Measurements from ENCODE around the gene EEIG2. TPM values are rescaled to one million over a fixed set of nuclear protein-coding genes. Genes with fewer than 3 reads are reported as not detected.

The EEIG2 gene
- total RNA-seq, 1 donor from 2014 or later, result 13.9 TPM

DNA sequence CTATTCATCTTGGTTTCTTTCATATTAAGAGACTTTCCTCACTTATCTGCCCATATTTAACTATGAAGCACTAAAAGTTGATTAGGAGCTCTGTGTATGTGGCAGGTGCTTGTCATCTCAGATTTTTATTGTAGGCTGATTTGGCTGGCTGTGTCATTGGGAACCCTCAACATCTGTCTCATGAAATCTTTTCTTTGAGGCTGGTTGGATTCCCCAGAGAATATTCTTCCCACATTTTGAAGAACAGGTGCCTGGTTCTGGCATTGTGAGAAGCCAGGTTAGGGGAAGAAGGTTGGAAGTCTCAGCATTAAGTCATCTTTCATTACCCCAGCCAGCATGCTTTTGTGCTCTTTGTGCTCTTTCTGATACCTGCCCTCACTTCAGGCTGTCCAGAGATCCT is 37.1 kb downstream of the EEIG2 start:
- TF ChIP-seq, protein P1, sequence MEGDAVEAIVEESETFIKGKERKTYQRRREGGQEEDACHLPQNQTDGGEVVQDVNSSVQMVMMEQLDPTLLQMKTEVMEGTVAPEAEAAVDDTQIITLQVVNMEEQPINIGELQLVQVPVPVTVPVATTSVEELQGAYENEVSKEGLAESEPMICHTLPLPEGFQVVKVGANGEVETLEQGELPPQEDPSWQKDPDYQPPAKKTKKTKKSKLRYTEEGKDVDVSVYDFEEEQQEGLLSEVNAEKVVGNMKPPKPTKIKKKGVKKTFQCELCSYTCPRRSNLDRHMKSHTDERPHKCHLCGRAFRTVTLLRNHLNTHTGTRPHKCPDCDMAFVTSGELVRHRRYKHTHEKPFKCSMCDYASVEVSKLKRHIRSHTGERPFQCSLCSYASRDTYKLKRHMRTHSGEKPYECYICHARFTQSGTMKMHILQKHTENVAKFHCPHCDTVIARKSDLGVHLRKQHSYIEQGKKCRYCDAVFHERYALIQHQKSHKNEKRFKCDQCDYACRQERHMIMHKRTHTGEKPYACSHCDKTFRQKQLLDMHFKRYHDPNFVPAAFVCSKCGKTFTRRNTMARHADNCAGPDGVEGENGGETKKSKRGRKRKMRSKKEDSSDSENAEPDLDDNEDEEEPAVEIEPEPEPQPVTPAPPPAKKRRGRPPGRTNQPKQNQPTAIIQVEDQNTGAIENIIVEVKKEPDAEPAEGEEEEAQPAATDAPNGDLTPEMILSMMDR (IDR thresholded peaks at IDR 0.05; ENCODE audit: unreplicated experiment), result no peak

DNA sequence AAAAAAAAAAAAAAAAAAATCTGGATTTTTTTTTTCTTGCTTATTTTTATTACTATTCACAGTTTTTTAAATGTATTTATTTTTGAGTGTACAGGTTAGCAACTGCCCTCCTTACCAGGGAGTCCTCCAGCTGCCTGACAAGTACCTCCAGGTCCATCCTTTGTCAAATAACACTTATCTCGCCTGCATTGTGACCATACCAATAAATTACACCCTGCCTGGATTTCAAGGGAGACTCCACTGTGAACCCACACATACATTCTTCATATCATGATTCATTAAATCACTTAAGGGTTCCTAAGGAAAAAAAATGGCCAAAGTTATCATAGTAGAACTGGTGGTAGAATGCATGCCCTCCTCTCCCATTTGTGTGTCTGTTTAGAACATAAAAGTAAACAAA is 38.4 kb downstream of the EEIG2 start:
- no peak overlapping the region for H3K4me3 Mint-ChIP-seq
- TF ChIP-seq, protein P1 (IDR thresholded peaks at IDR 0.05; ENCODE audit: unreplicated experiment), result no peak
- H3K27ac Mint-ChIP-seq, result no peak overlapping the region
- no peak for DNase-seq (ENCODE audit: low spot score in 2 of 2, unreplicated experiment in 2 of 2)
- H3K36me3 Mint-ChIP-seq, result no peaks in the 10 kb centered on the region
- H3K9me3 Mint-ChIP-seq, result no peaks in the 10 kb centered on the region
- H3K4me1 Mint-ChIP-seq, result peaks cover 45% of the 10 kb centered on the region
- H3K27me3 Mint-ChIP-seq (ENCODE audit: low read depth), result no peaks in the 10 kb centered on the region

More for the DNA sequence above, 37.1 kb downstream of the EEIG2 start:
- peak overlapping the region; percentile 52 for H3K27ac Mint-ChIP-seq
- no peak for DNase-seq (ENCODE audit: low spot score in 2 of 2, unreplicated experiment in 2 of 2)
- H3K4me1 Mint-ChIP-seq, result peaks cover 50% of the 10 kb centered on the region
- no peaks in the 10 kb centered on the region for H3K27me3 Mint-ChIP-seq (ENCODE audit: low read depth)
- no peaks in the 10 kb centered on the region for H3K36me3 Mint-ChIP-seq
- H3K9me3 Mint-ChIP-seq, result no peaks in the 10 kb centered on the region
- H3K4me3 Mint-ChIP-seq, result no peak overlapping the region

DNA sequence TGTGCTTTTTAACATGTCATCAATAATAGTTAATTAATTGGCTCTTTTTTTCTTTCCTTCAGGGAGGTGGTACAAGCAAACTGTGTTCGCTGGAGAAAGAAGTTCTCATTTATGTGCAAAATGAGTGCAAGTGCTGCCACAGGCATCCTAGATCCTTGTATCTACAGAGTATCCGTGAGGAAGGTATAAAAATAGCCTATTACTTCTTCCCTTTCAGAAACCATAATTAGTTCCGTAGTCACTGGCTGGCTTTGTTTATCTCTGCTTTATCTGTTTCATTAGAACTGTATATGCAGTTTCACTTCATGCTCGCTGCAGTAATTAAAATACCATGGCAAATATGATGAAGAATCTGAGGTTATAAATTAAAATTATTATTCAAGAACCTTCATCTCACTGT is 40.6 kb downstream of the EEIG2 start:
- no peak overlapping the region for H3K27ac Mint-ChIP-seq
- H3K4me3 Mint-ChIP-seq, result no peak overlapping the region
- H3K27me3 Mint-ChIP-seq (ENCODE audit: low read depth), result no peaks in the 10 kb centered on the region
- no peaks in the 10 kb centered on the region for H3K36me3 Mint-ChIP-seq
- no peak for DNase-seq (ENCODE audit: low spot score in 2 of 2, unreplicated experiment in 2 of 2)
- TF ChIP-seq, protein P1 (IDR thresholded peaks at IDR 0.05; ENCODE audit: unreplicated experiment), result no peak
- peaks cover 34% of the 10 kb centered on the region for H3K4me1 Mint-ChIP-seq
- no peaks in the 10 kb centered on the region for H3K9me3 Mint-ChIP-seq

DNA sequence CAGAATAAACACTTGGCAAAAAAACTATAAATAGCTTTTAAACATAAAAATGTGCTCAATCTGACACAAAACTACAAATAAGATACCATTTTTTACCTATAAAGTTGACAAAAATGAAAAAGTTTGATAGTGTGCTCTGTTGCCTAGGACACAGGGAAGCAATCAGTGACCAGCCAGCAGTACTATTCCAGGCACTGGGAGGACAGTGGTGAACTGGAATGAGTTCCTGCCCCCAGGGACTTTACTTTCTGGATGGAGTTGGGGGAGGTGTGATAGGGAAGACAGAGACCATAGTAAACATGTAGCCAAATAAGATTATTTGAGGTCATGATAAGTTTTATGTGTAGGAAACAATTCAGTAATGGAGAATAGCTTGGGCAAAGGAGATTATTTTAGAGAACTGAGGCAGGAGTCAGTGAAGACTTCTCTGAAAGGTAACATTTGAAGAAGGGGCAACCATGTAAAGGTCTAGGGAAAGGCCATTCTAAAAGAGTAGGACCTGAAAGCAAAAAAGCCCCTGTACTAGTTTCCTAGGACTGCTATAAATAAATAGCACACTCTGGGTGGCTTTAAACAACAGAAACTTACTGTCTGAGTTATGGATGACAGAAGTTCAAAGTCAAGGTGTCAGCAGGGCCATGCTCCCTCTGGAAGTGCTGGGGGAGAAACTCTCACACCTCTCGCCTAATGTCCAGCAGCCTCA is 42.0 kb downstream of the EEIG2 start:
- H3K9me3 Mint-ChIP-seq, result no peaks in the 10 kb centered on the region
- no peak overlapping the region for H3K4me3 Mint-ChIP-seq
- TF ChIP-seq, protein P1 (IDR thresholded peaks at IDR 0.05; ENCODE audit: unreplicated experiment), result no peak
- H3K4me1 Mint-ChIP-seq, result peaks cover 29% of the 10 kb centered on the region
- no peaks in the 10 kb centered on the region for H3K36me3 Mint-ChIP-seq
- DNase-seq (ENCODE audit: low spot score in 2 of 2, unreplicated experiment in 2 of 2), result no peak
- no peaks in the 10 kb centered on the region for H3K27me3 Mint-ChIP-seq (ENCODE audit: low read depth)
- H3K27ac Mint-ChIP-seq, result no peak overlapping the region

DNA sequence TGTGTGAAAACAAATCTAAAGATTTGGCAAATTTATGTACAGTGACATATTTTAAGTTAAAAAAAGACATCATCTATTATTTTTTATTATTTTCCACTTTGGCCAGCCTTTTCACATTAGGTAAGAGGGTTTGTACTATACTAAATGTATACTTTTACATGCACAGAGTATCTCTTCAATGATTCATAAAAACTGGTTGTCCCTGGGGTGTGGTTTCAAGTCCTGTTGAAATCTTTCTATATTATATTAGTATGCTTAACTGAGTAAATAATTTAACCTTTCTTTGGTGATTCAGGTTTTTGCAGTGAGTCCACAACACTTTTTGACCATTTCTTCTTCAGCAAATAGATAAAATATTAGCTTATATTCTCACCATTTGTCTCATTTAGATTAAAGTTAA is 45.7 kb downstream of the EEIG2 start:
- TF ChIP-seq, protein P1 (IDR thresholded peaks at IDR 0.05; ENCODE audit: unreplicated experiment), result no peak
- H3K4me3 Mint-ChIP-seq, result no peak overlapping the region
- H3K27me3 Mint-ChIP-seq (ENCODE audit: low read depth), result no peaks in the 10 kb centered on the region
- H3K36me3 Mint-ChIP-seq, result peaks cover 3% of the 10 kb centered on the region
- H3K9me3 Mint-ChIP-seq, result no peaks in the 10 kb centered on the region
- DNase-seq (ENCODE audit: low spot score in 2 of 2, unreplicated experiment in 2 of 2), result no peak
- peaks cover 13% of the 10 kb centered on the region for H3K4me1 Mint-ChIP-seq
- H3K27ac Mint-ChIP-seq, result no peak overlapping the region

Data from mesothelial cell of epicardium (in vitro differentiated cells).